Neutrophil (primary cell): Measurements from ENCODE around the gene NLGN4Y.

ENCODE experiments used
- H3K27ac ChIP-seq: fragments of 200-600 bp; sonication (generic); 2 replicates; pipeline ENCODE4 v1.5.1; 2016; ENCODE audit warnings: mild to moderate bottlenecking, moderate library complexity
- H3K27me3 ChIP-seq: fragments of 200-600 bp; sonication (generic); 2 replicates; pipeline ENCODE4 v1.6.0; 2016; ENCODE audit warnings: mild to moderate bottlenecking
- H3K36me3 ChIP-seq: fragments of 200-600 bp; sonication (generic); 2 replicates; pipeline ENCODE4 v1.5.1; 2017
- H3K4me1 ChIP-seq, 2 experiments: fragments of 200-600 bp in 1 of 2; sonication (generic) in 1 of 2; 1 replicate in 1 of 2; 2 replicates in 1 of 2; pipeline versions ENCODE4 v1.5.1 to v1.6.1; 2013 to 2016; ENCODE audit warnings: low read depth in 1 of 2, low read length in 1 of 2, mild to moderate bottlenecking in 1 of 2, moderate library complexity in 1 of 2; ENCODE audit not compliant: control insufficient read depth in 1 of 2, insufficient read depth in 1 of 2
- H3K4me3 ChIP-seq, 2 experiments: fragments of 200-600 bp in 1 of 2; sonication (generic) in 1 of 2; 1 replicate in 1 of 2; 2 replicates in 1 of 2; pipeline ENCODE4 v1.5.1; 2013 to 2016; ENCODE audit warnings: low read depth in 1 of 2, low read length in 1 of 2, mild to moderate bottlenecking in 1 of 2, moderate library complexity in 1 of 2
- H3K9me3 ChIP-seq: fragments of 200-600 bp; sonication (generic); 2 replicates; pipeline ENCODE4 v1.5.1; 2016
- TF ChIP-seq, protein P1 (sequence below): fragments of 200-600 bp; sonication (generic); IDR thresholded peaks from 2 replicates; pipeline ENCODE4 v1.5.1; 2016; ENCODE audit warnings: antibody characterized with exemption

The NLGN4Y gene

GRCh38 chrY:14818452-14818851, 294.1 kb downstream of the NLGN4Y start:
- Histone ChIP-seq H3K4me1 (no peaks in the 10 kb centered on the region), H3K9me3 (no peaks in the 10 kb centered on the region), H3K27me3 (no peaks in the 10 kb centered on the region), H3K27ac (no peak overlapping the region), H3K4me3 (no peak overlapping the region), H3K36me3 (no peaks in the 10 kb centered on the region)
- TF ChIP-seq, protein P1, sequence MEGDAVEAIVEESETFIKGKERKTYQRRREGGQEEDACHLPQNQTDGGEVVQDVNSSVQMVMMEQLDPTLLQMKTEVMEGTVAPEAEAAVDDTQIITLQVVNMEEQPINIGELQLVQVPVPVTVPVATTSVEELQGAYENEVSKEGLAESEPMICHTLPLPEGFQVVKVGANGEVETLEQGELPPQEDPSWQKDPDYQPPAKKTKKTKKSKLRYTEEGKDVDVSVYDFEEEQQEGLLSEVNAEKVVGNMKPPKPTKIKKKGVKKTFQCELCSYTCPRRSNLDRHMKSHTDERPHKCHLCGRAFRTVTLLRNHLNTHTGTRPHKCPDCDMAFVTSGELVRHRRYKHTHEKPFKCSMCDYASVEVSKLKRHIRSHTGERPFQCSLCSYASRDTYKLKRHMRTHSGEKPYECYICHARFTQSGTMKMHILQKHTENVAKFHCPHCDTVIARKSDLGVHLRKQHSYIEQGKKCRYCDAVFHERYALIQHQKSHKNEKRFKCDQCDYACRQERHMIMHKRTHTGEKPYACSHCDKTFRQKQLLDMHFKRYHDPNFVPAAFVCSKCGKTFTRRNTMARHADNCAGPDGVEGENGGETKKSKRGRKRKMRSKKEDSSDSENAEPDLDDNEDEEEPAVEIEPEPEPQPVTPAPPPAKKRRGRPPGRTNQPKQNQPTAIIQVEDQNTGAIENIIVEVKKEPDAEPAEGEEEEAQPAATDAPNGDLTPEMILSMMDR = no peak

DNA sequence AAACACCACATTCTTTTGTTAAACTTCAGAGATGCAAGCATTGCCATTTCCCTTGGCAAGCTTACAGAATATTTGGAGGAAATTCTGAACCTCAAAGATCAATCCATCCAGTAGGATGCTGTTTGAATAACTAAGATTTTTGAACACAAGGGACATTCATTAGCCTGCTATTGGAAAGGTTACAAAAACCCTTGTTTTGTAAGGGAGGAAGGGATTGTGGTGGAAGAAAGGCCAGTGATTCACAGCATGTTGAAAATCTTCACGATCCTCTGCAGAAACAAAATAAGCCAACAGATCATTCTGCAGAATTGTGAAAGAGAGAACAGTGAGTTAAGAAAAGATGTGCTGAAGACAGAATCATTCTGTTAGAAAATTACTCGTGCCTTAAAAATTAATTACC, 297.9 kb downstream of the NLGN4Y start:
- no peaks in the 10 kb centered on the region for H3K27me3 ChIP-seq
- no peaks in the 10 kb centered on the region for H3K9me3 ChIP-seq
- no peaks in the 10 kb centered on the region for H3K36me3 ChIP-seq
- H3K4me3 ChIP-seq = no peak overlapping the region
- TF ChIP-seq, protein P1 = no peak
- no peak overlapping the region for H3K27ac ChIP-seq
- no peaks in the 10 kb centered on the region for H3K4me1 ChIP-seq

GRCh38 chrY:14822906-14823305, 298.6 kb downstream of the NLGN4Y start:
- no peaks in the 10 kb centered on the region for H3K27me3 ChIP-seq
- no peaks in the 10 kb centered on the region for H3K9me3 ChIP-seq
- H3K4me1 ChIP-seq = no peaks in the 10 kb centered on the region
- H3K36me3 ChIP-seq = no peaks in the 10 kb centered on the region
- no peak overlapping the region for H3K4me3 ChIP-seq
- TF ChIP-seq, protein P1 = no peak
- no peak overlapping the region for H3K27ac ChIP-seq

- Histone ChIP-seq H3K27ac (no peak overlapping the region), H3K27me3 (no peaks in the 10 kb centered on the region)
- TF ChIP-seq, protein P1 = no peak
These were observed 300.3 kb downstream of the NLGN4Y start for GRCh38 chrY:14824583-14824982.

GRCh38 chrY:14825728-14826127, 301.4 kb downstream of the NLGN4Y start:
- no peak overlapping the region for H3K4me3 ChIP-seq
- no peaks in the 10 kb centered on the region for H3K9me3 ChIP-seq
- TF ChIP-seq, protein P1 = no peak
- no peaks in the 10 kb centered on the region for H3K36me3 ChIP-seq
- no peak overlapping the region for H3K27ac ChIP-seq
- no peaks in the 10 kb centered on the region for H3K27me3 ChIP-seq
- H3K4me1 ChIP-seq = no peaks in the 10 kb centered on the region

More at GRCh38 chrY:14824583-14824982, 300.3 kb downstream of the NLGN4Y start:
- Histone ChIP-seq H3K4me3 (no peak overlapping the region), H3K36me3 (no peaks in the 10 kb centered on the region), H3K4me1 (no peaks in the 10 kb centered on the region), H3K9me3 (no peaks in the 10 kb centered on the region)

DNA sequence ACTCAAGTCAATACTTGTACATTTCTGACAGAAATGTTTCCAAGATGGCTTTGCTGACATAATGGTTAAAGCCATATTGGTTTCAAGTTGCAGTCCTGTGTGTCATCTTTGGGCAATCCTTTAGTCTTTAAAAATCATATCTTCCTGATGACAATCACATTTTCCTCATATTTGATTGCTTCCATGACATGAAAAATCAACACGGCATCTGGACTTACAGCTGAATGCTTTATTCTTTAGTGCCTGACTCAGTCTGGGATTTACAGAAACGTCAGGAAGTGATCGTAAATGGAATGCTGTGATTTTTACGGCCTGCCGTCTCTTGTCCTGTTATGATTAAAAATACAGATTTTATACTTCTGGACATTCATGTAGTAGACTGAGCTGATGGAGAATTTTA, 304.2 kb downstream of the NLGN4Y start:
- H3K27ac ChIP-seq = no peak overlapping the region
- no peaks in the 10 kb centered on the region for H3K9me3 ChIP-seq
- TF ChIP-seq, protein P1 = no peak
- H3K4me3 ChIP-seq = no peak overlapping the region
- H3K27me3 ChIP-seq = no peaks in the 10 kb centered on the region
- no peaks in the 10 kb centered on the region for H3K4me1 ChIP-seq
- H3K36me3 ChIP-seq = no peaks in the 10 kb centered on the region
